ENCODE results near the gene CDK5R2.

The CDK5R2 gene

GRCh38 chr2:219001577-219002394 lies 42.3 kb downstream of the CDK5R2 start:
- no peak for DNase-seq (ENCODE audit: low read depth, low spot score)
- TF ChIP-seq CTCF (IDR thresholded peaks at IDR 0.05; ENCODE audit: insufficient read depth, low read length, missing control alignments) = no peak
- CTCF ChIA-PET = interaction anchor here (0.7 to 13.5 kb wide), 14 partner anchors 7 to 157 kb away, joined by 3 to 118 read pairs (median 4); partner anchors contain the start of gene CRYBA2
- H3K4me3 ChIP-seq (ENCODE audit: low read depth, low read length) = no peak overlapping the region
- POLR2A ChIA-PET = no interaction called here

- POLR2A ChIA-PET = no interaction called here
- no peak for DNase-seq (ENCODE audit: low read depth, low spot score)
- H3K4me3 ChIP-seq (ENCODE audit: low read depth, low read length) = no peak overlapping the region
- CTCF ChIA-PET = interaction anchor here (0.7 to 13.5 kb wide), 14 partner anchors 7 to 156 kb away, joined by 3 to 118 read pairs (median 4); partner anchors contain the start of gene CRYBA2
- TF ChIP-seq CTCF (IDR thresholded peaks at IDR 0.05; ENCODE audit: insufficient read depth, low read length, missing control alignments) = peak; percentile 53
These were observed 43.2 kb downstream of the CDK5R2 start for GRCh38 chr2:219002395-219003266.

- H3K4me3 ChIP-seq (ENCODE audit: low read depth, low read length) = no peak overlapping the region
- CTCF ChIA-PET = interaction anchor here (1.0 to 13.5 kb wide), 8 partner anchors 8 to 151 kb away, joined by 3 to 118 read pairs (median 8); partner anchors contain the start of gene CRYBA2
- TF ChIP-seq CTCF (IDR thresholded peaks at IDR 0.05; ENCODE audit: insufficient read depth, low read length, missing control alignments) = no peak
- DNase-seq (ENCODE audit: low read depth, low spot score) = no peak
- POLR2A ChIA-PET = no interaction called here
These were observed 43.8 kb downstream of the CDK5R2 start for GRCh38 chr2:219003267-219003634.

GRCh38 chr2:219003979-219004378 lies 44.5 kb downstream of the CDK5R2 start:
- no peak overlapping the region for H3K4me3 ChIP-seq (ENCODE audit: low read depth, low read length)
- TF ChIP-seq CTCF (IDR thresholded peaks at IDR 0.05; ENCODE audit: insufficient read depth, low read length, missing control alignments) = no peak
- ChIA-PET CTCF (interaction anchor here (1.8 to 13.5 kb wide), 5 partner anchors 9 to 26 kb away, joined by 7 to 118 read pairs (median 11); partner anchors contain the start of gene CRYBA2), POLR2A (no interaction called here)
- no peak for DNase-seq (ENCODE audit: low read depth, low spot score)

GRCh38 chr2:219009294-219009693 lies 49.8 kb downstream of the CDK5R2 start:
- CTCF ChIA-PET = interaction anchor here (1.1 to 13.5 kb wide), 6 partner anchors 10 to 286 kb away, joined by 3 to 118 read pairs (median 10); partner anchors contain the start of gene CRYBA2
- TF ChIP-seq CTCF (IDR thresholded peaks at IDR 0.05; ENCODE audit: insufficient read depth, low read length, missing control alignments) = no peak
- DNase-seq (ENCODE audit: low read depth, low spot score) = no peak
- no peak overlapping the region for H3K4me3 ChIP-seq (ENCODE audit: low read depth, low read length)
- POLR2A ChIA-PET = no interaction called here
